ENCODE data around the gene TECR. TPM values are rescaled to one million over a fixed set of nuclear protein-coding genes. Genes with fewer than 3 reads are reported as not detected.
"Not testable (repeated sequence)": the region's sequence is repeated elsewhere in the genome, so short reads cannot be mapped to it uniquely, and the experiment has no call there.

TECR gene
- total RNA-seq, 2 experiments from 2014 or later: 86.1 to 88.7 TPM

GRCh38 chr19:14571695-14572490 lies 42.5 kb downstream of the TECR start, which contains the start of gene NDUFB7:
TSS of gene NDUFB7 (minus strand) at chr19:14572066. CDS start at chr19:14572000, 66 bp downstream.
- Mint-ChIP-seq H3K4me1 (peaks cover 26% of the 10 kb centered on the region), H3K9me3 (no peaks in the 10 kb centered on the region), H3K36me3 (peaks cover 9% of the 10 kb centered on the region), H3K4me3 (peak within 1 kb of the TSS; percentile 98), H3K27me3 (no peaks in the 10 kb centered on the region), H3K27ac (peak within 1 kb of the TSS; percentile 91)
- DNase-seq: peak; percentile 95

- no peak for DNase-seq
- no peak overlapping the region for H3K4me3 Mint-ChIP-seq
- peaks cover 16% of the 10 kb centered on the region for H3K4me1 Mint-ChIP-seq
- no peaks in the 10 kb centered on the region for H3K9me3 Mint-ChIP-seq
- H3K36me3 Mint-ChIP-seq: peaks cover 2% of the 10 kb centered on the region
- H3K27me3 Mint-ChIP-seq: no peaks in the 10 kb centered on the region
- H3K27ac Mint-ChIP-seq: no peak overlapping the region
These were observed 46.1 kb downstream of the TECR start for GRCh38 chr19:14575428-14575980.

GRCh38 chr19:14576363-14576762 lies 47.0 kb downstream of the TECR start:
- DNase-seq: no peak
- Mint-ChIP-seq H3K9me3 (no peaks in the 10 kb centered on the region), H3K27ac (no peak overlapping the region), H3K4me1 (peaks cover 12% of the 10 kb centered on the region), H3K4me3 (no peak overlapping the region), H3K27me3 (no peaks in the 10 kb centered on the region), H3K36me3 (peaks cover 2% of the 10 kb centered on the region)

GRCh38 chr19:14577264-14577663 lies 47.9 kb downstream of the TECR start:
- Mint-ChIP-seq H3K4me1 (peaks cover 8% of the 10 kb centered on the region), H3K27ac (peak overlapping the region; percentile 36), H3K9me3 (no peaks in the 10 kb centered on the region)

GRCh38 chr19:14577885-14578427 lies 48.6 kb downstream of the TECR start:
- no peaks in the 10 kb centered on the region for H3K9me3 Mint-ChIP-seq
- no peak overlapping the region for H3K4me3 Mint-ChIP-seq
- H3K27me3 Mint-ChIP-seq: no peaks in the 10 kb centered on the region
- peak overlapping the region; percentile 23 for H3K27ac Mint-ChIP-seq
- no peaks in the 10 kb centered on the region for H3K36me3 Mint-ChIP-seq
- peaks cover 10% of the 10 kb centered on the region for H3K4me1 Mint-ChIP-seq
- DNase-seq: peak; percentile 36

More at GRCh38 chr19:14577264-14577663, 47.9 kb downstream of the TECR start:
- Mint-ChIP-seq H3K36me3 (no peaks in the 10 kb centered on the region), H3K27me3 (no peaks in the 10 kb centered on the region), H3K4me3 (no peak overlapping the region)
- no peak for DNase-seq

GRCh38 chr19:14580623-14581237 lies 51.3 kb downstream of the TECR start:
- no peaks in the 10 kb centered on the region for H3K27me3 Mint-ChIP-seq
- peaks cover 6% of the 10 kb centered on the region for H3K4me1 Mint-ChIP-seq
- no peaks in the 10 kb centered on the region for H3K9me3 Mint-ChIP-seq
- H3K27ac Mint-ChIP-seq: peak overlapping the region; percentile 40
- no peaks in the 10 kb centered on the region for H3K36me3 Mint-ChIP-seq
- DNase-seq: peak; percentile 39
- H3K4me3 Mint-ChIP-seq: no peak overlapping the region

- Mint-ChIP-seq H3K27me3 (no peaks in the 10 kb centered on the region), H3K9me3 (no peaks in the 10 kb centered on the region), H3K27ac (peak within 1 kb of the TSS; percentile 65), H3K36me3 (no peaks in the 10 kb centered on the region), H3K4me1 (peaks cover 6% of the 10 kb centered on the region), H3K4me3 (peak within 1 kb of the TSS; percentile 68)
- DNase-seq: no peak
These were observed 53.5 kb downstream of the TECR start, which contains the start of gene CLEC17A for GRCh38 chr19:14582894-14583340. TSS of gene CLEC17A (plus strand) at chr19:14583084. CDS start at chr19:14583161, 77 bp downstream.

- H3K9me3 Mint-ChIP-seq, H3K4me1 Mint-ChIP-seq, DNase-seq, H3K27me3 Mint-ChIP-seq, H3K27ac Mint-ChIP-seq, H3K36me3 Mint-ChIP-seq: not testable (repeated sequence)
- H3K4me3 Mint-ChIP-seq: peak overlapping the region; percentile 25
These were observed 55.0 kb downstream of the TECR start for GRCh38 chr19:14584372-14584771.

GRCh38 chr19:14585187-14585586 lies 55.8 kb downstream of the TECR start:
- peak; percentile 56 for DNase-seq
- H3K4me1 Mint-ChIP-seq, H3K27me3 Mint-ChIP-seq, H3K4me3 Mint-ChIP-seq, H3K36me3 Mint-ChIP-seq, H3K9me3 Mint-ChIP-seq: not testable (repeated sequence)
- peak overlapping the region; percentile 20 for H3K27ac Mint-ChIP-seq

- DNase-seq: peak; percentile 41
- peak overlapping the region; percentile 8 for H3K27ac Mint-ChIP-seq
- H3K4me3 Mint-ChIP-seq, H3K4me1 Mint-ChIP-seq, H3K9me3 Mint-ChIP-seq, H3K27me3 Mint-ChIP-seq, H3K36me3 Mint-ChIP-seq: not testable (repeated sequence)
These were observed 60.0 kb downstream of the TECR start for GRCh38 chr19:14589433-14589832.

GRCh38 chr19:14595558-14595957 lies 66.2 kb downstream of the TECR start:
- peaks cover 5% of the 10 kb centered on the region for H3K27me3 Mint-ChIP-seq
- H3K9me3 Mint-ChIP-seq: peaks cover 6% of the 10 kb centered on the region
- no peak for DNase-seq
- H3K27ac Mint-ChIP-seq: no peak overlapping the region
- H3K4me1 Mint-ChIP-seq: no peaks in the 10 kb centered on the region
- H3K36me3 Mint-ChIP-seq: peaks cover 4% of the 10 kb centered on the region
- no peak overlapping the region for H3K4me3 Mint-ChIP-seq

- no peak for DNase-seq
- peaks cover 7% of the 10 kb centered on the region for H3K4me1 Mint-ChIP-seq
- H3K4me3 Mint-ChIP-seq: no peak overlapping the region
- no peak overlapping the region for H3K27ac Mint-ChIP-seq
- peaks cover 10% of the 10 kb centered on the region for H3K9me3 Mint-ChIP-seq
- H3K27me3 Mint-ChIP-seq: no peaks in the 10 kb centered on the region
- peaks cover 4% of the 10 kb centered on the region for H3K36me3 Mint-ChIP-seq
These were observed 70.3 kb downstream of the TECR start for GRCh38 chr19:14599548-14600147.

GRCh38 chr19:14603990-14604387 lies 74.6 kb downstream of the TECR start:
- DNase-seq: no peak
- H3K27me3 Mint-ChIP-seq: no peaks in the 10 kb centered on the region
- peaks cover 7% of the 10 kb centered on the region for H3K4me1 Mint-ChIP-seq
- H3K36me3 Mint-ChIP-seq: no peaks in the 10 kb centered on the region
- H3K4me3 Mint-ChIP-seq: no peak overlapping the region
- H3K9me3 Mint-ChIP-seq: peaks cover 4% of the 10 kb centered on the region
- peak overlapping the region; percentile 60 for H3K27ac Mint-ChIP-seq

- Mint-ChIP-seq H3K4me1 (peaks cover 7% of the 10 kb centered on the region), H3K36me3 (no peaks in the 10 kb centered on the region), H3K27me3 (no peaks in the 10 kb centered on the region), H3K4me3 (no peak overlapping the region), H3K9me3 (peaks cover 4% of the 10 kb centered on the region), H3K27ac (no peak overlapping the region)
- no peak for DNase-seq
These were observed 77.2 kb downstream of the TECR start for GRCh38 chr19:14606627-14607026.

GRCh38 chr19:14611051-14611450 lies 81.7 kb downstream of the TECR start:
- DNase-seq: no peak
- no peak overlapping the region for H3K4me3 Mint-ChIP-seq
- peaks cover 4% of the 10 kb centered on the region for H3K27me3 Mint-ChIP-seq
- no peak overlapping the region for H3K27ac Mint-ChIP-seq
- peaks cover 4% of the 10 kb centered on the region for H3K4me1 Mint-ChIP-seq
- H3K36me3 Mint-ChIP-seq: no peaks in the 10 kb centered on the region
- no peaks in the 10 kb centered on the region for H3K9me3 Mint-ChIP-seq

Data from activated naive CD8-positive, alpha-beta T cell treated with anti-CD3 and anti-CD28 coated beads for 36 hours (primary cell).